ENCODE results near the gene TTF2. TPM values are rescaled to one million over a fixed set of nuclear protein-coding genes. Genes with fewer than 3 reads are reported as not detected.

TTF2 gene
- total and polyA plus RNA-seq, 9 of the 15 experiments (the other 6 are each of a cell fraction or from before 2014, with no cell fraction given): 9.4 to 71.1 (median 42.1) TPM

- TF ChIP-seq, protein P1, sequence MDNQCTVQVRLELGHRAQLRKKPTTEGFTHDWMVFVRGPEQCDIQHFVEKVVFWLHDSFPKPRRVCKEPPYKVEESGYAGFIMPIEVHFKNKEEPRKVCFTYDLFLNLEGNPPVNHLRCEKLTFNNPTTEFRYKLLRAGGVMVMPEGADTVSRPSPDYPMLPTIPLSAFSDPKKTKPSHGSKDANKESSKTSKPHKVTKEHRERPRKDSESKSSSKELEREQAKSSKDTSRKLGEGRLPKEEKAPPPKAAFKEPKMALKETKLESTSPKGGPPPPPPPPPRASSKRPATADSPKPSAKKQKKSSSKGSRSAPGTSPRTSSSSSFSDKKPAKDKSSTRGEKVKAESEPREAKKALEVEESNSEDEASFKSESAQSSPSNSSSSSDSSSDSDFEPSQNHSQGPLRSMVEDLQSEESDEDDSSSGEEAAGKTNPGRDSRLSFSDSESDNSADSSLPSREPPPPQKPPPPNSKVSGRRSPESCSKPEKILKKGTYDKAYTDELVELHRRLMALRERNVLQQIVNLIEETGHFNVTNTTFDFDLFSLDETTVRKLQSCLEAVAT (IDR thresholded peaks at IDR 0.05): peak; percentile 59 to 68; a peak in 2 of 4 replicates
- TF ChIP-seq SNAPC5 (CRISPR knock-in tag; IDR thresholded peaks at IDR 0.05): no peak
- no peak; a peak in 2 of 4 replicates for TF ChIP-seq RAD21 (CRISPR knock-in tag; conservative IDR thresholded peaks at IDR 0.05 in 1 of 2, IDR thresholded peaks at IDR 0.05 in 1 of 2)
- TF ChIP-seq ZNF444 (CRISPR knock-in tag; IDR thresholded peaks at IDR 0.05): no peak
- TF ChIP-seq FOXK1 (CRISPR knock-in tag; IDR thresholded peaks at IDR 0.05; ENCODE audit: borderline replicate concordance): peak; percentile 98
- TF ChIP-seq MTA2 (IDR thresholded peaks at IDR 0.05; ENCODE audit: low read depth): no peak
- peak; percentile 78 for TF ChIP-seq POLR2B (IDR thresholded peaks at IDR 0.05; ENCODE audit: low read depth, partially characterized antibody)
- TF ChIP-seq TFAP4 (CRISPR knock-in tag; IDR thresholded peaks at IDR 0.05; ENCODE audit: borderline replicate concordance): peak; percentile 61
- TF ChIP-seq CLOCK (CRISPR knock-in tag; IDR thresholded peaks at IDR 0.05; ENCODE audit: borderline replicate concordance): no peak
- TF ChIP-seq, protein P2, sequence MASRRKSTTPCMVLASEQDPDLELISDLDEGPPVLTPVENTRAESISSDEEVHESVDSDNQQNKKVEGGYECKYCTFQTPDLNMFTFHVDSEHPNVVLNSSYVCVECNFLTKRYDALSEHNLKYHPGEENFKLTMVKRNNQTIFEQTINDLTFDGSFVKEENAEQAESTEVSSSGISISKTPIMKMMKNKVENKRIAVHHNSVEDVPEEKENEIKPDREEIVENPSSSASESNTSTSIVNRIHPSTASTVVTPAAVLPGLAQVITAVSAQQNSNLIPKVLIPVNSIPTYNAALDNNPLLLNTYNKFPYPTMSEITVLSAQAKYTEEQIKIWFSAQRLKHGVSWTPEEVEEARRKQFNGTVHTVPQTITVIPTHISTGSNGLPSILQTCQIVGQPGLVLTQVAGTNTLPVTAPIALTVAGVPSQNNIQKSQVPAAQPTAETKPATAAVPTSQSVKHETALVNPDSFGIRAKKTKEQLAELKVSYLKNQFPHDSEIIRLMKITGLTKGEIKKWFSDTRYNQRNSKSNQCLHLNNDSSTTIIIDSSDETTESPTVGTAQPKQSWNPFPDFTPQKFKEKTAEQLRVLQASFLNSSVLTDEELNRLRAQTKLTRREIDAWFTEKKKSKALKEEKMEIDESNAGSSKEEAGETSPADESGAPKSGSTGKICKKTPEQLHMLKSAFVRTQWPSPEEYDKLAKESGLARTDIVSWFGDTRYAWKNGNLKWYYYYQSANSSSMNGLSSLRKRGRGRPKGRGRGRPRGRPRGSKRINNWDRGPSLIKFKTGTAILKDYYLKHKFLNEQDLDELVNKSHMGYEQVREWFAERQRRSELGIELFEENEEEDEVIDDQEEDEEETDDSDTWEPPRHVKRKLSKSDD (conservative IDR thresholded peaks at IDR 0.05; ENCODE audit: low read length): no peak
- peak; percentile 77 for TF ChIP-seq TAF1 (IDR thresholded peaks at IDR 0.05; ENCODE audit: control insufficient read depth, extremely low read depth, insufficient read depth, low read length, severe bottlenecking)
- TF ChIP-seq, protein P3, sequence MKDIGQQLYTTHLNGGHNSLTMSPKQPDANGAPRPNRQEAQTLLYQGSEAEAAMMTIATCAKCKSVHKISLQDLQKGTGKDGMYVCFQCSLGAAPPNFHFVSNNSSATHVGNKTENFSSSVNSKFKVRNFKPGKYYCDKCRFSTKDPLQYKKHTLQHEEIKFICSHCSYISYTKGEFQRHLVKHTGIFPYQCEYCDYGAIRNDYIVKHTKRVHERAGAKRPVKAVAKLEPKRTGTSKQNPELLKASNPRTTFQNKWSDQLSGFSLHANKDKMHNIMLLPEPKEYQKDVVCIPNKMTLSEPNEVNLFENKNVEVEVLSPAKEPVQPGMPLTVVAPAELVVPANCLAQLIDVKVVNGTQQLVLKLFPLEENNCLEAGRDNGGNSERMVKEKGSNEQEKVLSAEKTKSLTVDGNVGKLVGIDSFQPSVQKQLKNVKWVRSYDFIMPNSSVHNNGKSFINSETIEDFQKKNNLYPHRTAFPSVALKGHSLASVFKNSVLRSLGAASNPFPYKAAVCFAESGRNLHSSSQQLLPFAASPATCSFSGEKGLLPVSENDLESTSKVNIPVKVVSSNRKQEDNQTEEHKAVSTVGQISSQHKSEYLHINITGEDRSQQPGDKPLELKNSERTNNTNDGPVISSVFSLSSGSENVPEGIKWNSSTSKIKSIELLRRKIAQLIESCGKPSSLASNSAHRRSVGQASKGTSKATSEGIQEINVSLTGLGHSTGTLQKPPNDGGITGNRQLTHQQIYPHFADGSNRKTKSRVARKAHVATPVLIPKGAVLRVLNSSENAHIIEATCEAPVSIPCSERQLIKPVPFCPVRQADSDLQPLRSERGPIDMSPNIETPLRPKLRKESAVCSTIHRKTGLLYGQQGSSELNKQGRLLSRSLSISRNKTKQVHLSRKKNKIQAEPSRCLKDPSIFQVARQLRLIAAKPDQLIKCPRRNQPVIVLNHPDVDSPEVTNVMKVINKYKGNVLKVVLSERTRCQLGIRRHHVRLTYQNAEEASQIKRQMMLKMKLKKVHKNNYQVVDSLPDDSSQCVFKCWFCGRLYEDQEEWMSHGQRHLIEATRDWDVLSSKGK (CRISPR knock-in tag; IDR thresholded peaks at IDR 0.05): no peak
- TF ChIP-seq HIVEP1 (CRISPR knock-in tag; IDR thresholded peaks at IDR 0.05): no peak
Observed at GRCh38 chr1:117059678-117060440, at the start of gene TTF2 (continued).

All from K562 (cell line).